Stimulated activated CD8-positive, alpha-beta memory T cell treated with anti-CD3 and anti-CD28 coated beads, Interleukin-7, amount 100 ng/mL, for 48 hours (primary cell): Measurements from ENCODE around the gene KCNK5.

ENCODE experiments used
- DNase-seq, 2 donors: peaks; one replicate each; pipeline ENCODE4 v3.0.0-alpha.2; 2020; ENCODE audit warnings: low read depth in 1 of 2; ENCODE audit errors: extremely low read depth in 1 of 2

Gene KCNK5

DNA sequence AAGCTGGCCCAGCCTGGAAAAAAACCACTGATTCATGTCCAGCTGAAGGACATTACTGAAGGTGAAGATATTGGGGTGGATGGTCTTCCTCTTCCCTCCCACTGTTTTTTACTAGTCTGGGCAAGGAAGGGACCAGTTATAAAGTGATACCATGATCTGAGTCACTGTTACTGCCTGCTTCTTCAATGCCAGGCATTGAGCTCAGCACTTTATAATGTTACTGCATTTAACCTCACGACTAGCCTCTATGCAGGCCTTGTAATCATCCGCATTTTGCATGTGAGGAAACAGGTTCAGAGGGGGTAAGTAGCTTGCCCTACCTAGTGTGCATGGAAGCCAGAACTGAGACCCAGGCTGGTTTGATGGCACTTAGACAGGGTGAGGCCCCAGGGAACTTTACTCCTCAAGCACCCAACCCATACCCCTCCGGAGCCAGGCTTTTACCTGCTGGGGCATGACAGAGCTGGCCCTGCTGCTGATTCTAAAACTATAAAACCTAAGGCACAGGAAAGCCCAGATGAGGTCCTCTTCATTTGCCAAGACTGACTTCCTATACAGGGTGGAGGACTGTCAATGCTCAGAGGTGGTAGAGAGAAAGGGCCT is 11.0 kb upstream of the KCNK5 start:
- DNase-seq: no peak

DNA sequence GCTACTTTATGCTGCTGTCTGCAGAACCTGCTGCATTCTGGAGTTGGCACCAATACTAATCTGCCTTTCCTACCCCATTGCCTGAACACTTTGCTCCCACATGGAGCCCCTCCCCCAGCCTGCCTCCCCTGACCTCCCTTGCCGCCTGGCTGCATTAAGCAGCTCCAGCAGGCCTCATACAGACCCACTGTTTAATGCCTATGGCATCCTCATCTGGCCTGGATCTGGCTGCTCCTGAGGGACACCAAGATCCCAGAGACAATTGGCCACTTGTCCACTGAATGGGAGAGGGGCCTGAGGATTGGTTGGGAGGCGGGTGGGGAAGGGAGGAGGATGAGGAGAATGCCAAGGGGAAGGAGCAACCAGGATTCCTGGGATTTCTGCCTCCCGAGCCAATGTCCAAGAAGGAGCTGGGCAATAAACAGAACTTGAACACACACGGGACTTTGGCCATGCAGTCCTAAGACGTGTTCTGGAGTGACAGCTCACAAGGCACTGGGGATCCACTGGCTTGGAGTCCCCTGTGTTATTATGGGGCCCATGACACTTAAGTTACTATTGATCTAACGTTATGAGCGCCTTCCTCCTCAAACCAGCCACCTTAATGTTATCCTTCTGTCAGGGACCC is 10.4 kb upstream of the KCNK5 start:
- no peak for DNase-seq

GRCh38 chr6:39236742-39237141 is 7.5 kb upstream of the KCNK5 start:
- no peak for DNase-seq

- DNase-seq: no peak
Measured at GRCh38 chr6:39233333-39233732, 4.1 kb upstream of the KCNK5 start.

DNA sequence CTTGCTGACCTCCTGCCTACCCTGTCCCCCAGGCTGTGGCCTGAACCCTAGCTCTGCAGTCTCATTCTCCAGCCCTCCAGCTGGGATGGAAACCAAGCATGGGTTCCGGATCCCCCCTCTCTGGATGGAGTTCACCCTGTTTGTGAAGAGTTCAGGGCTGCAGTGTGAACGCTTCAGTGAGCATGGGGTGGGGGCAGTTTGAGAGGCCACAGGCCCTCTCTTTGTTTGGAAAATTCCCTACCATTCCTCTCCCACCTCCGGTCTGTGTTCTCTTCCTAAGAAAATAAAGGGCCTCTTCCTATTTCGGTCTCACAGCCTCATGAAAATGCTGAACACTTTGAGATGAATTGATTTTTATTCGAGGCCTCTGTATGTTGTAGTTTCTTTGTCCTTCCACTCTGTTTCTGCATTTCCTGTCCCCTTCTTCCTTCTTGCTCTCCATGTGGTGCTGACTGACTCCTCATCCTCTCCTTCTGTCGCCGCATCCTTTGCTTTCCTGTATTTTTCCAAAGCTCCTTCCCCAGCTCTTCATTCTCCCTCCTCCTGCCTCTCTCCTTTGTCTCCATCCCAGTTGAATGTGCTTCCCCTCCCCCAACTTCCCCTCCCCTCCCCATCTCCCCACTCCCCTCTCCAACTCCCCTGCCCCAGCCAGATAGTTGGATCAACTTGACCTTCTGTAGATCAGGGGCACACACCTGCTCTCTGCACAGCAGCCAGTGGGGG is 2.4 kb upstream of the KCNK5 start:
- no peak for DNase-seq

GRCh38 chr6:39230654-39231035 is 1.4 kb upstream of the KCNK5 start:
- no peak for DNase-seq

- peak; percentile 17 to 40 for DNase-seq
Measured at GRCh38 chr6:39228111-39228971, 934 bp downstream of the KCNK5 start.

DNA sequence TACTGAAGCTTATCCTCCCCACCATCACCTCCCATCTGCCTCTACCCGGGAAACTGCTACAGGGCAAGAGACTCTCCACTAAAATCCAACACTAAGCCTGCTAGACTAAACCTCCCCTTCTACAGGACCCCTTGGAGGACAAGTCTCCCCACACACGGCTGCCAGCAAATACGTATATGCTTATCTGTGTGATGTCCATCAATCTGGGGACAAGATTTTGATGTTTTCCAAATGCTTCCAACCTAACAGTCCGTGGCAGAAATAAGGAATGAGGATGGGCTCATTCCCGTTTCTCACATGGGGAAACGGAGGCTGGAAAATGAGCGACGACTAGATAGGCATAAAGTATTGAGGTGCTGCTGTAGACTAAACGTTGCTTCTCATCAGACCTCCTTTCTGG is 1.8 kb downstream of the KCNK5 start:
- no peak for DNase-seq

GRCh38 chr6:39226639-39227329 is 2.5 kb downstream of the KCNK5 start:
- DNase-seq: no peak

DNA sequence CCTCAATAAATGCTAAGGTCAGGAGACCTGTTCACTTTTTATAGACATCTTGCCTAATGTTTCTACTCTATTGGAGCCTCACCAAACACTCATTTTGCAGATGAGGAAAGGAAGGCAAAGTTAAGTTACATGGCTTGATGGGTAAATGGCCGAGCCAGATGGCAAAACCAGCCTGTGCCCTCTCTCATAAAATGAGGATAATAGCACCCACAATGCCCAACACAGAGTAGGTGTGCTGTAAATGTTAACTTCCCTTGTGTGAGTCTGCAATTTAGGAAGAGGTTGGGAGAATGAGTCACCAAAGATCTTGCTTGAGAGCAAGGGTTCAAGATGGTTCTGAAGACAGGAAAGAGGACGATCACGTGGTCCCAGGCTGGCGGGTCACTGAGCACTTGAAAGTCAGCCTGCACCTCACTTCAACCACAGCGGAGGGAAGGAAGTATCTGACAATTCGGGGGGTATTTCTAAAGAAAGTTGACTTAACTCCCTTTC is 3.3 kb downstream of the KCNK5 start:
- DNase-seq: peak; percentile 45 to 71

DNA sequence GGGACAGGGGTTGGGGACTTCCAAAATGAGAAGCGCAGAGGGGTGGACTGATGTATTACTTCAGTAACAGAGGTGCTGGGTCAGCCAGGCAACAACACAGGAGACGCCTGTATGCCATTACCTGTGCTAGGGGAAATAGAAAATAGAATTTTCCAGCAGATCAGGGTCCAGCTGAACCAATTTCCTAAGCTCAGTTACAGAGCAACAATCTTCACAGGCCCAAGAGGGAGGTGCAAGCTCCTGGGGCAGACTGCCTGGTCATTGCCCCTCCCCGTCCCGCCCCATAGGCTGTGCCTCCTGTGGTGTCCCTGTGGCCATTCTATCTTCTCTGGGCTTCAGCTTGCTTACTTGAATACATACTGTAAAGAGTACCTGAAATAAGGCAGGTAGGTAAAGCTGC is 3.7 kb downstream of the KCNK5 start:
- no peak for DNase-seq

- no peak for DNase-seq
Measured at GRCh38 chr6:39224523-39225182, 4.6 kb downstream of the KCNK5 start.

GRCh38 chr6:39224011-39224410 is 5.3 kb downstream of the KCNK5 start:
- no peak for DNase-seq

- DNase-seq: no peak
Measured at GRCh38 chr6:39223555-39223954, 5.7 kb downstream of the KCNK5 start.

DNA sequence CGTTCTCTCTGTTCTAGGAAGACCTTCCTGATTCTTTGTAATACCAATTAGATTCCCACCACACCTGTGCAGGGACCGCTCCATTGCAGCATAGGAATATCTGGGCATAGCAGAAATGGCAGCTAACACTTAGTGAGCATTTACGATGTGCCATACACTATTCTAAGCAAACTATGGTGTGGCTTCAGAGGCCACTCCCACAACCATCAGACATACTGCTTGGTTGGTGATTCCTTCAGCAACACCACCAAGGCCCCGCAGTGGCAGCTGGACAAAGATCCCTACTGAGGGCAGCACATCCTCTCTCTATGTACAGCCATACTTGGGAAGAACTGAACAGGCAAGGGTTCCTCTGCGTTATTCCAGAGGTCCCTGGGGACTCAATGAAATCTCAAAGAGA is 6.2 kb downstream of the KCNK5 start:
- DNase-seq: no peak

DNA sequence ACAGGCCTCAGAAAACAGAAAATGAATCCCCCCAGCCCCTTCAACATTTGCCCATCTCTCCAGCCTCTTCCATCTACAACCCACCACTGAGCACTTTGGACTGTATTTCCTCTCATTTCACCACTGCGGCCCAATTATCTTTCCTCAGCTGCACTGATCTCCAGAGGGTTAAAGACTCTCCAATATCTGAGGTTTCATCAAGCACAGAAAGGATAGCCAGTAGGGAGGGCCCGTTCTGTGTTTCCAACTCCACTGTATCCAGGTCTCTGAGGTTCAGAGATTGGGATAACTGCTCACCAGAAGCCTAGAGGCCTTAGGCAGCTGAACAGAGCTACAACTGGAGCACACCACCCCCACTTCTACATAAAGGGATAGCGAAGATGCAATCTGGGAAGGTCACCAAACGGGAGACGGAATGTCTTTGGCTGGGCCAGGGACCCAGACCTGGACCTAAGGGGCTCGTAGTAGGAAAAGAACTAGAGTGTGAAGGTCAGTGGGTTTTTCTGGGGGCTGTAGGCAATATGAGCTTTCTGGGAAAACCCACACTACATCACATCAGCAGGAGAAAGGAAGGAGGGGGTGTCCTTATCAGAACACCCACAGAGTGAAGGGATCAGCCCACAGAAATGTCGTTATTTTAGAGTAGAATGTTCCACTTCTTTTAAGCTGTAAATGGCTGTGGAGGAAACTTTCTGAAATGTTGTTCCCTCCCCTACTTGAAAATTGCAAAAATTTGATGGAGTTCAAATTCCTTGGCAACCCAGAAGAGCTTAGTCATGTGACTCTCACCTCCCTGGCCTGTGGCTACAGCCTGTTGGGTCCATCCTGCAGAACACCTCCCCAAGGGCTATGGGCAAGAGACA is 7.3 kb downstream of the KCNK5 start:
- DNase-seq: no peak

DNA sequence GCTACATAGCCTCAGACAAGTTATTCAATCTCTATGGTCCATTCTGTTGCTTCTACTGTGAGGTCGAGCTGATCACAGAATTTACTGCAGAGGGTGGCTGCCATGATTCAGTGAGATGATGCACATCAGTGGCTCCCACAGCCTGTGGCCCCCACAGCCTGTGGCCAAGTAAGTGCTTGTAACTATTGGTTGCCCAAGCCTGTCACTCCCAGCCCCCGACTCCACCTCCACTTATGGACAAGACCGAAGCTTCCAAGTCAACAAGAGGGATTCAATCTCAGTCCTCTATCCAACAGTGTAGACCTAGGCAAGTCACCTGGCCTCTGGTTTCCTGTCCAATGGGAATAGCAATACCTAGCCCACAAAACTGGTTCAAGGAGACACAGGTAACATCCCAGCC is 8.2 kb downstream of the KCNK5 start:
- no peak for DNase-seq

DNA sequence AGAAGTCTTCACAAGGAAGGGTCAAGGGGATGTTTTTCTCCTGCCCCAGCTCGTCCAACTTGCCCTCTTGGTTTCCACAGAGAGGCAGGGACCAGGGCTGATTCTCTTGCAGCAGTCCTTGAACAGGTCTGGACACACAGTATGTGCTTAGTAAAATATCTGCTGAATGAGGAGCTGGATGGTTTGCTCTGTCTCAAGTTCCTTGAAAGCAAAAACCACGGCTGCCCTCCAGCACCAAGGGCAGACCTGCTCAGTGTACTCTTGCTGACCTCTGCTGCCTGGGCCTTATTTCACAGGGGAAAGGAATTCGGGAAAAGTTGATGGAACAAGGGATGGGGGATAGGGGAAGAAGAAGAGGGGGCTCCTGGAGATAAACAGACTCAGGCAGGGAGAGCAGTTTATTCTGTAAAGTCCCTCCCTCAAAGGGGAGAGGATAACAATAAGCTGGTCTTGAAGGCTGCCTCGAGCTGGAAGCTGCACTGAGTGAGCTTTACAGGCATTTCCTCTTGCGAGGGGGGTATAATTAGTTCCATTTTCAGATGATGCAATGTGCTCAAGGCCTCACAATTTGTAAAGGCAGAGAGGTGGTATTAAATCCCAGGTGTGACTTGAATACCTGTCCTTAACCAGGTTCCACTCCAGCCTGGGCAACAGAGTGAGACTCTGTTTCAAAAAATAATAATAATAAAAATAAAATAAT is 10.3 kb downstream of the KCNK5 start:
- DNase-seq: no peak
